ENCODE measurements around the gene ZFC3H1. TPM values are rescaled to one million over a fixed set of nuclear protein-coding genes. Genes with fewer than 3 reads are reported as not detected.

ZFC3H1 gene
- total RNA-seq, 1 donor from 2014 or later, result 37.9 TPM

DNA sequence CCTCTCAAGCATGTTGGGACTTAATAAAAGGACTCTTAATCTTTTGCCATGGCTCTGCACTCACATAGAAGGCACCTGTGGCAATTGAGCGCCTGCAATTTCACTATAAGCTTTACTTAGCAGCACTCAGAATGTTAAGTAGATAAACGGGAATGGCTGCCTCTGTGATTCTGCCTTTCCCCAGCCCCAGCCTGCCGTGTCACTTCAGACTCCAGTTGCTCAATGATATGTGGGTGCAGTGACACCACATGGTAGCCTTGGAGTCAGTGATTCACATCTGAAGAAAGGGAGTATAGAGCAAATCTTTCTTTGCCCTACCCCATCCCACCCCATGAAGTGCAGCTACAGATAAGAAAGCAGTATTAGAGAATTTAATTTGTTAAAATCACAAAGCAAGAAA lies 96.1 kb downstream of the ZFC3H1 start:
- peaks cover 8% of the 10 kb centered on the region for H3K4me1 ChIP-seq
- H3K4me3 ChIP-seq, result no peak overlapping the region
- DNase-seq (ENCODE audit: low spot score), result peak; percentile 30
- no peaks in the 10 kb centered on the region for H3K27me3 Mint-ChIP-seq (ENCODE audit: insufficient read depth, low read depth)
- H3K4me1 Mint-ChIP-seq, result peaks cover 11% of the 10 kb centered on the region
- peak overlapping the region; percentile 79 for H2AFZ ChIP-seq (replicated peaks)
- H3K79me2 ChIP-seq (ENCODE audit: low read depth), result no peaks in the 10 kb centered on the region
- TF ChIP-seq EZH2phosphoT487 (IDR thresholded peaks at IDR 0.05) (no peak), EZH2 (IDR thresholded peaks at IDR 0.05) (no peak)
- TF ChIP-seq, protein P1, sequence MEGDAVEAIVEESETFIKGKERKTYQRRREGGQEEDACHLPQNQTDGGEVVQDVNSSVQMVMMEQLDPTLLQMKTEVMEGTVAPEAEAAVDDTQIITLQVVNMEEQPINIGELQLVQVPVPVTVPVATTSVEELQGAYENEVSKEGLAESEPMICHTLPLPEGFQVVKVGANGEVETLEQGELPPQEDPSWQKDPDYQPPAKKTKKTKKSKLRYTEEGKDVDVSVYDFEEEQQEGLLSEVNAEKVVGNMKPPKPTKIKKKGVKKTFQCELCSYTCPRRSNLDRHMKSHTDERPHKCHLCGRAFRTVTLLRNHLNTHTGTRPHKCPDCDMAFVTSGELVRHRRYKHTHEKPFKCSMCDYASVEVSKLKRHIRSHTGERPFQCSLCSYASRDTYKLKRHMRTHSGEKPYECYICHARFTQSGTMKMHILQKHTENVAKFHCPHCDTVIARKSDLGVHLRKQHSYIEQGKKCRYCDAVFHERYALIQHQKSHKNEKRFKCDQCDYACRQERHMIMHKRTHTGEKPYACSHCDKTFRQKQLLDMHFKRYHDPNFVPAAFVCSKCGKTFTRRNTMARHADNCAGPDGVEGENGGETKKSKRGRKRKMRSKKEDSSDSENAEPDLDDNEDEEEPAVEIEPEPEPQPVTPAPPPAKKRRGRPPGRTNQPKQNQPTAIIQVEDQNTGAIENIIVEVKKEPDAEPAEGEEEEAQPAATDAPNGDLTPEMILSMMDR (IDR thresholded peaks at IDR 0.05), result peak; percentile 23
- H3K9ac ChIP-seq, result no peak overlapping the region
- no peak overlapping the region for H3K4me2 ChIP-seq
- peaks cover 20% of the 10 kb centered on the region for H3K36me3 Mint-ChIP-seq
- H4K20me1 ChIP-seq (ENCODE audit: low read depth), result no peaks in the 10 kb centered on the region
- H3K36me3 ChIP-seq, result no peaks in the 10 kb centered on the region
- H3K27me3 ChIP-seq, result no peaks in the 10 kb centered on the region
- H3K27ac ChIP-seq, result no peak overlapping the region
- H3F3A ChIP-seq (ENCODE audit: low read depth), result no peaks in the 10 kb centered on the region
- H3K4me3 Mint-ChIP-seq, result no peak overlapping the region
- H3K9me3 Mint-ChIP-seq, result no peaks in the 10 kb centered on the region
- no peak overlapping the region for H3K27ac Mint-ChIP-seq
- H3K9me3 ChIP-seq (ENCODE audit: low read depth), result no peaks in the 10 kb centered on the region

DNA sequence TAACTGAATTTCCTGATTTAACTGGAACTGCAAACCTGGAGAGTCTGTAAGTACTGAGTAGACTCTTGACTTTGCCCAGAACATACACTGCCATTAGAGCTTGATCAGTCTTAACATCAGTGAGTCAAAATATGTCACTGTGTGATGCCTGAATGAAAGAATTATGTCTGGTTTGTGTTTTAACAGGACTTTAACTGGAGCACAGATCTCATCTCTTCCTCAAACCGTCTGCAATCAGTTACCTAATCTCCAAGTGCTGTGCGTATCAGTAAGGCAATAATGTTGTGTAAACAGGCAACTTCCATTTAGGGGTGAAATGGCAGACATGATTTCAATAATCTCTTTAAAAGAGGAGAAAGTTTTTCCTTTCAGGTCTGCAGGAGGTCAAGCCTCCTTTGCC lies 97.0 kb downstream of the ZFC3H1 start:
- H3K27ac Mint-ChIP-seq, result no peak overlapping the region
- no peak overlapping the region for H3K4me2 ChIP-seq
- no peak overlapping the region for H3K27ac ChIP-seq
- H3K27me3 Mint-ChIP-seq (ENCODE audit: insufficient read depth, low read depth), result no peaks in the 10 kb centered on the region
- H3K4me1 ChIP-seq, result peaks cover 8% of the 10 kb centered on the region
- DNase-seq (ENCODE audit: low spot score), result no peak
- no peak for TF ChIP-seq EZH2phosphoT487 (IDR thresholded peaks at IDR 0.05)
- no peak for TF ChIP-seq EZH2 (IDR thresholded peaks at IDR 0.05)
- TF ChIP-seq, protein P1 (IDR thresholded peaks at IDR 0.05), result no peak
- peaks cover 11% of the 10 kb centered on the region for H3K4me1 Mint-ChIP-seq
- no peaks in the 10 kb centered on the region for H3F3A ChIP-seq (ENCODE audit: low read depth)
- H3K36me3 ChIP-seq, result no peaks in the 10 kb centered on the region
- H3K4me3 ChIP-seq, result no peak overlapping the region
- no peak overlapping the region for H3K9ac ChIP-seq
- H2AFZ ChIP-seq (replicated peaks), result no peak overlapping the region
- no peak overlapping the region for H3K4me3 Mint-ChIP-seq
- H3K9me3 Mint-ChIP-seq, result no peaks in the 10 kb centered on the region
- H3K9me3 ChIP-seq (ENCODE audit: low read depth), result no peaks in the 10 kb centered on the region
- H3K36me3 Mint-ChIP-seq, result peaks cover 18% of the 10 kb centered on the region
- H4K20me1 ChIP-seq (ENCODE audit: low read depth), result no peaks in the 10 kb centered on the region
- no peaks in the 10 kb centered on the region for H3K79me2 ChIP-seq (ENCODE audit: low read depth)
- no peaks in the 10 kb centered on the region for H3K27me3 ChIP-seq

DNA sequence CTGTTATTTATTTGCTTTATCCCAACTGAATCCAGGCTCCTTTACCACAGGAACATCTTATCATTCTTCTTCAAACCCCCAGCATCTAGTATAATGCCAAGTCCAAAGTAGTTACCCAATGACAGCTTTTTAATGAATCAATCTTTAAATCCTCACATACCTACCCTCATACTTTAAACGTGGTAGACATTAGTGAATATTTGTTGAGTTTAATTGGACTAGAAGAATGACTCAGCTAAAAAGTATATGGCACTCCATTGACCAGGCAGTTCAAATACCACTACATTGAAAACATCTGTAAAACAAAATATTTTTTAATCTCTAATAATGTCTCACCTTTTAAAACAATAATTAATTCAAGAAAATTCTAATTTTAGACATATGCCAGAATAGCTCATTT lies 98.1 kb downstream of the ZFC3H1 start:
- peaks cover 8% of the 10 kb centered on the region for H3K4me1 ChIP-seq
- no peak overlapping the region for H2AFZ ChIP-seq (replicated peaks)
- no peaks in the 10 kb centered on the region for H3K27me3 Mint-ChIP-seq (ENCODE audit: insufficient read depth, low read depth)
- no peaks in the 10 kb centered on the region for H3K79me2 ChIP-seq (ENCODE audit: low read depth)
- H3F3A ChIP-seq (ENCODE audit: low read depth), result no peaks in the 10 kb centered on the region
- no peaks in the 10 kb centered on the region for H3K36me3 ChIP-seq
- H3K27me3 ChIP-seq, result no peaks in the 10 kb centered on the region
- peaks cover 18% of the 10 kb centered on the region for H3K36me3 Mint-ChIP-seq
- H3K9me3 ChIP-seq (ENCODE audit: low read depth), result no peaks in the 10 kb centered on the region
- no peak overlapping the region for H3K27ac ChIP-seq
- no peak for DNase-seq (ENCODE audit: low spot score)
- TF ChIP-seq, protein P1 (IDR thresholded peaks at IDR 0.05), result no peak
- TF ChIP-seq EZH2phosphoT487 (IDR thresholded peaks at IDR 0.05), result no peak
- no peak for TF ChIP-seq EZH2 (IDR thresholded peaks at IDR 0.05)
- H4K20me1 ChIP-seq (ENCODE audit: low read depth), result no peaks in the 10 kb centered on the region
- H3K9me3 Mint-ChIP-seq, result no peaks in the 10 kb centered on the region
- H3K27ac Mint-ChIP-seq, result no peak overlapping the region
- H3K4me3 ChIP-seq, result no peak overlapping the region
- no peak overlapping the region for H3K4me2 ChIP-seq
- H3K4me1 Mint-ChIP-seq, result peaks cover 11% of the 10 kb centered on the region
- H3K9ac ChIP-seq, result no peak overlapping the region
- no peak overlapping the region for H3K4me3 Mint-ChIP-seq
